GM12878 (cell line): ENCODE data around the gene SNRK. TPM values are rescaled to one million over a fixed set of nuclear protein-coding genes. Genes with fewer than 3 reads are reported as not detected.

Experiments
- ATAC-seq: fragments of 200-7000 bp; cut with Tn5 transposase; 3 replicates; pipeline ENCODE4 v1.9.1; 2020; ENCODE audit warnings: mild to moderate bottlenecking, moderate library complexity
- BruUV-seq: library from RNA; stranded (reverse); fragments of 400-500 nt; replicated peaks from 2 replicates; lab custom pipeline; 2021; lab: Mats Ljungman, UMichigan
- CTCF ChIA-PET: fragments of 300-600 bp; sonication (Branson Sonifier 250); formaldehyde crosslinking; extraction: SDS; loops from one replicate; lab custom pipeline; 2021; ENCODE audit warnings: inconsistent platforms; lab: Yijun Ruan, JAX
- POLR2A ChIA-PET: fragments of 350-600 bp; formaldehyde crosslinking; extraction: SDS; loops from one replicate; lab custom pipeline; 2021; ENCODE audit warnings: inconsistent platforms; lab: Charles Lee
- RAD21 ChIA-PET: fragments of 300-600 bp; sonication (Branson Sonifier 250); formaldehyde crosslinking; loops from one replicate; lab custom pipeline; 2023; ENCODE audit warnings: antibody characterized with exemption; ENCODE audit not compliant: unreplicated experiment; lab: Charles Lee
- SMC1A ChIA-PET: fragments of 300-600 bp; sonication (Branson Sonifier 250); formaldehyde crosslinking; loops from one replicate; lab custom pipeline; 2023; ENCODE audit not compliant: unreplicated experiment, uncharacterized antibody; lab: Charles Lee
- DNase-seq: peaks from one replicate; pipeline ENCODE4 v3.0.0-alpha.2; 2011; ENCODE audit warnings: low read depth, low spot score
- FAIRE-seq: peaks from 3 replicates; lab custom pipeline; 2011; peaks lifted over from hg19 to GRCh38; lab: Jason Lieb, UNC
- H2AFZ ChIP-seq: 2 replicates; pipeline ENCODE4 v1.6.0; 2011; ENCODE audit warnings: low read depth, low read length, control low read depth; ENCODE audit not compliant: control insufficient read depth
- H3K27ac ChIP-seq: 2 replicates; pipeline ENCODE4 v1.5.1; 2011; ENCODE audit warnings: control low read depth; ENCODE audit not compliant: control insufficient read depth, insufficient read depth
- H3K27me3 ChIP-seq, 2 experiments: replicated peaks in 1 of 2; 2 replicates each; pipeline versions ENCODE4 v1.6.0 to v1.6.1; 2011; ENCODE audit warnings: low read length in 1 of 2; ENCODE audit not compliant: control insufficient read depth in 2 of 2, insufficient read depth in 2 of 2
- H3K36me3 ChIP-seq, 2 experiments: 2 replicates each; pipeline ENCODE4 v1.5.1; 2011; ENCODE audit warnings: low read length in 1 of 2; ENCODE audit not compliant: control insufficient read depth in 2 of 2, insufficient read depth in 2 of 2
- H3K4me1 ChIP-seq: 2 replicates; pipeline ENCODE4 v1.6.1; 2011; ENCODE audit warnings: mild to moderate bottlenecking, low read length, moderate library complexity, mixed read lengths; ENCODE audit not compliant: control insufficient read depth, insufficient read depth
- H3K4me2 ChIP-seq: 2 replicates; pipeline ENCODE4 v1.6.0; 2011; ENCODE audit warnings: control low read depth; ENCODE audit not compliant: control insufficient read depth, insufficient read depth
- H3K4me3 ChIP-seq: fragments of 200-600 bp; sonication (generic); 2 replicates; pipeline ENCODE4 v1.5.1; 2016
- H3K79me2 ChIP-seq: 2 replicates; pipeline ENCODE4 v1.6.0; 2011; ENCODE audit warnings: low read length; ENCODE audit not compliant: control insufficient read depth, insufficient read depth
- H3K9ac ChIP-seq: 2 replicates; pipeline ENCODE4 v1.8.0; 2011; ENCODE audit warnings: low read length, control low read depth, mixed read lengths; ENCODE audit not compliant: control insufficient read depth, insufficient read depth
- H3K9me3 ChIP-seq: replicated peaks from 3 replicates; pipeline ENCODE4 v1.5.1; 2011; ENCODE audit warnings: mild to moderate bottlenecking, low read length; ENCODE audit not compliant: control insufficient read depth, insufficient read depth
- H4K20me1 ChIP-seq: 2 replicates; pipeline ENCODE4 v1.6.0; 2011; ENCODE audit not compliant: control insufficient read depth, insufficient read depth
- GABPA ChIP-seq: IDR thresholded peaks from 2 replicates; pipeline ENCODE4 v1.6.1; 2014; ENCODE audit warnings: antibody characterized with exemption, low read depth, mild to moderate bottlenecking, inconsistent platforms
- GATAD2B ChIP-seq: fragments of 450-650 bp; conservative IDR thresholded peaks from 2 replicates; pipeline ENCODE4 v1.6.1; 2017; ENCODE audit warnings: low read depth, mild to moderate bottlenecking, moderate library complexity
- MEF2A ChIP-seq: IDR thresholded peaks from 2 replicates; pipeline ENCODE4 v1.6.1; 2011; ENCODE audit warnings: low read depth, mild to moderate bottlenecking, low read length, moderate library complexity; ENCODE audit not compliant: insufficient read depth
- NR2F1 ChIP-seq: fragments of 450-650 bp; conservative IDR thresholded peaks from 2 replicates; pipeline ENCODE4 v1.6.1; 2017; ENCODE audit warnings: mild to moderate bottlenecking
- PAX5 ChIP-seq: IDR thresholded peaks from 2 replicates; pipeline ENCODE4 v1.6.1; 2011; ENCODE audit warnings: low read depth, low read length, borderline replicate concordance
- RBBP5 ChIP-seq: fragments of 200-600 bp; sonication (generic); conservative IDR thresholded peaks from 2 replicates; pipeline ENCODE4 v1.6.1; 2016
- RELA ChIP-seq: fragments of 450-650 bp; IDR thresholded peaks from 2 replicates; pipeline ENCODE4 v1.8.0; 2014; ENCODE audit warnings: borderline replicate concordance; ENCODE audit not compliant: partially characterized antibody
- SIX5 ChIP-seq: IDR thresholded peaks from 2 replicates; pipeline ENCODE4 v1.6.1; 2011; ENCODE audit warnings: mild to moderate bottlenecking, low read depth, low read length, moderate library complexity; ENCODE audit not compliant: severe bottlenecking
- SP1 ChIP-seq: IDR thresholded peaks from one replicate; pipeline ENCODE4 v1.6.1; 2011; ENCODE audit warnings: low read depth, low read length
- TARDBP ChIP-seq: IDR thresholded peaks from 2 replicates; pipeline ENCODE4 v1.6.1; 2016; ENCODE audit warnings: borderline replicate concordance
- WGBS: methylation state at CpG from one replicate; pipeline ENCODE4 v1.1.6; 2016; ENCODE audit warnings: low lambda C conversion rate; ENCODE audit not compliant: insufficient replicate concordance, insufficient coverage; ENCODE audit errors: missing lambda C conversion rate; 5-methylcytosine and 5-hydroxymethylcytosine counted together
- in situ Hi-C: fragments of 300-500 bp; cut with MboI; formaldehyde crosslinking; loops from 9 replicates; pipeline ENCODE4 v1.14.3; 2018; ENCODE audit warnings: mixed read lengths
- intact Hi-C: fragments of 100-400 bp; cut with micrococcal nuclease; formaldehyde crosslinking; loops from one replicate; pipeline ENCODE4 v1.14.2; 2022; ENCODE audit not compliant: unreplicated experiment
- polyA plus RNA-seq, 11 experiments: library from polyadenylated mRNA; depleted of rRNA in 4 of 11; unstranded in 6 of 11; stranded (reverse) in 5 of 11; fragments of >200 nt; fragmentation: Nextera tagmentation in 4 of 11; fragmentation: Illumina TruSeq in 1 of 11; extraction: Ambion mirVana in 4 of 11; extraction: Trizol in 1 of 11; gene quantifications; 1 replicate in 1 of 11; 2 replicates in 10 of 11; pipeline versions ENCODE4 v1.2.1 to v1.2.3, GENCODE V29; 2011 to 2016; ENCODE audit warnings: inconsistent platforms in 2 of 11, missing spikeins in 2 of 11, low read depth in 1 of 11
- total RNA-seq, 4 experiments: library from RNA; depleted of rRNA in 3 of 4; stranded (reverse); fragments of >200 nt in 3 of 4; fragmentation: Illumina TruSeq in 1 of 4; extraction: Trizol in 1 of 4; gene quantifications; 2 replicates each; pipeline versions ENCODE4 v1.2.1 to v1.2.3, GENCODE V29; 2013 to 2021
- TF ChIP-seq, protein P1 (sequence below): fragments of 450-650 bp; IDR thresholded peaks from 2 replicates; pipeline ENCODE4 v1.6.1; 2018; ENCODE audit warnings: mild to moderate bottlenecking, low read depth, moderate library complexity; ENCODE audit not compliant: partially characterized antibody
- TF ChIP-seq, protein P2 (sequence below): fragments of 450-650 bp; formaldehyde crosslinking; IDR thresholded peaks from 2 replicates; pipeline ENCODE4 v1.4.0; 2022; ENCODE audit warnings: mild to moderate bottlenecking, moderate library complexity
- TF ChIP-seq, protein P3 (sequence below): fragments of 450-650 bp; IDR thresholded peaks from 2 replicates; pipeline ENCODE4 v1.6.1; 2017; ENCODE audit warnings: antibody characterized with exemption, mild to moderate bottlenecking, moderate library complexity
- TF ChIP-seq, protein P4 (sequence below): fragments of 450-650 bp; IDR thresholded peaks from 2 replicates; pipeline ENCODE4 v1.6.1; 2016; ENCODE audit warnings: mild to moderate bottlenecking

Gene SNRK
- total and polyA plus RNA-seq, 10 of the 15 experiments (the other 5 are each of a cell fraction or from before 2014, with no cell fraction given), result 1.6 to 12.1 (median 7.6) TPM

DNA sequence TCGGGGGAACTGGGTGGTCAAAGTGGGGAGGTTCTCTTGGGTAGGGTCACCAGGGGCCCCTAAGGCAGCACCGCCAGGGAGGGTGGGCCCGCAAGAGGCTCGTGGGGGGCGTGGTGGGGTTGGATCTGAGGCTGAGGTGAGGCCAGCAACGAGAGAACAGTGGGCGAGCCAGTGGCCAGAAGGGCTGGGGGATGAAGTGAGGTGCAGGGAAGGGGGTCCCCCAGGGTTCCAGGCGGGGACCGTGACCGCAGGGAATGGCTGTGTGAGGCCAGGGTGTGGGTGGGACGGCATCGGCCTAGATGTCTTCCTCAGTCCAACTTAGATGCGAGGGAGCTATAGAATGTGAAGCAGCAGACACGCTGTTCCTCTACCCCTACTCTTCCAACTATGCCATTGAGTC lies 78.2 kb downstream of the SNRK start:
- Histone ChIP-seq H4K20me1 (0 out of 2 replicates have a peak, but pooled peaks cover 2% of the 10 kb centered on the region), H3K9ac (no peak overlapping the region), H3K27me3 (no peaks in the 10 kb centered on the region), H3K4me1 (no peaks in the 10 kb centered on the region), H3K4me3 (no peak overlapping the region), H3K79me2 (no peaks in the 10 kb centered on the region), H3K27ac (no peak overlapping the region), H3K9me3 (no peaks in the 10 kb centered on the region), H2AFZ (no peak overlapping the region), H3K36me3 (no peaks in the 10 kb centered on the region; a peak in 2 of 4 replicates), H3K4me2 (no peak overlapping the region)
- FAIRE-seq (no peak), ATAC-seq (no peak), DNase-seq (no peak)
- RAD21 ChIA-PET, result no interaction called here
- SMC1A ChIA-PET, result no interaction called here
- intact Hi-C loops (no loop called here), in situ Hi-C loops (no loop called here)
- WGBS, result 61% methylated on average over 14 of the region's 14 CpGs
- BruUV-seq, result no TSS peak
- CTCF ChIA-PET, result no interaction called here
- POLR2A ChIA-PET, result no interaction called here
- no peak for TF ChIP-seq MEF2A
- TF ChIP-seq, protein P1, sequence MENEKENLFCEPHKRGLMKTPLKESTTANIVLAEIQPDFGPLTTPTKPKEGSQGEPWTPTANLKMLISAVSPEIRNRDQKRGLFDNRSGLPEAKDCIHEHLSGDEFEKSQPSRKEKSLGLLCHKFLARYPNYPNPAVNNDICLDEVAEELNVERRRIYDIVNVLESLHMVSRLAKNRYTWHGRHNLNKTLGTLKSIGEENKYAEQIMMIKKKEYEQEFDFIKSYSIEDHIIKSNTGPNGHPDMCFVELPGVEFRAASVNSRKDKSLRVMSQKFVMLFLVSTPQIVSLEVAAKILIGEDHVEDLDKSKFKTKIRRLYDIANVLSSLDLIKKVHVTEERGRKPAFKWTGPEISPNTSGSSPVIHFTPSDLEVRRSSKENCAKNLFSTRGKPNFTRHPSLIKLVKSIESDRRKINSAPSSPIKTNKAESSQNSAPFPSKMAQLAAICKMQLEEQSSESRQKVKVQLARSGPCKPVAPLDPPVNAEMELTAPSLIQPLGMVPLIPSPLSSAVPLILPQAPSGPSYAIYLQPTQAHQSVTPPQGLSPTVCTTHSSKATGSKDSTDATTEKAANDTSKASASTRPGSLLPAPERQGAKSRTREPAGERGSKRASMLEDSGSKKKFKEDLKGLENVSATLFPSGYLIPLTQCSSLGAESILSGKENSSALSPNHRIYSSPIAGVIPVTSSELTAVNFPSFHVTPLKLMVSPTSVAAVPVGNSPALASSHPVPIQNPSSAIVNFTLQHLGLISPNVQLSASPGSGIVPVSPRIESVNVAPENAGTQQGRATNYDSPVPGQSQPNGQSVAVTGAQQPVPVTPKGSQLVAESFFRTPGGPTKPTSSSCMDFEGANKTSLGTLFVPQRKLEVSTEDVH, result no peak
- TF ChIP-seq NR2F1, result no peak
- TF ChIP-seq SIX5, result no peak
- TF ChIP-seq, protein P2, sequence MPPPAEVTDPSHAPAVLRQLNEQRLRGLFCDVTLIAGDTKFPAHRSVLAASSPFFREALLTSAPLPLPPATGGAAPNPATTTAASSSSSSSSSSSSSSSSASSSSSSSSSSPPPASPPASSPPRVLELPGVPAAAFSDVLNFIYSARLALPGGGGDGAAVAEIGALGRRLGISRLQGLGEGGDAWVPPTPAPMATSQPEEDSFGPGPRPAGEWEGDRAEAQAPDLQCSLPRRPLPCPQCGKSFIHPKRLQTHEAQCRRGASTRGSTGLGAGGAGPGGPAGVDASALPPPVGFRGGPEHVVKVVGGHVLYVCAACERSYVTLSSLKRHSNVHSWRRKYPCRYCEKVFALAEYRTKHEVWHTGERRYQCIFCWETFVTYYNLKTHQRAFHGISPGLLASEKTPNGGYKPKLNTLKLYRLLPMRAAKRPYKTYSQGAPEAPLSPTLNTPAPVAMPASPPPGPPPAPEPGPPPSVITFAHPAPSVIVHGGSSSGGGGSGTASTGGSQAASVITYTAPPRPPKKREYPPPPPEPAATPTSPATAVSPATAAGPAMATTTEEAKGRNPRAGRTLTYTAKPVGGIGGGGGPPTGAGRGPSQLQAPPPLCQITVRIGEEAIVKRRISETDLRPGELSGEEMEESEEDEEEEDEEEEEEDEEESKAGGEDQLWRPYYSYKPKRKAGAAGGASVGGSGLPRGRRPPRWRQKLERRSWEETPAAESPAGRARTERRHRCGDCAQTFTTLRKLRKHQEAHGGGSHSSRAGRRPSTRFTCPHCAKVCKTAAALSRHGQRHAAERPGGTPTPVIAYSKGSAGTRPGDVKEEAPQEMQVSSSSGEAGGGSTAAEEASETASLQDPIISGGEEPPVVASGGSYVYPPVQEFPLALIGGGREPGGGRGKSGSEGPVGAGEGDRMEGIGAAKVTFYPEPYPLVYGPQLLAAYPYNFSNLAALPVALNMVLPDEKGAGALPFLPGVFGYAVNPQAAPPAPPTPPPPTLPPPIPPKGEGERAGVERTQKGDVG (CRISPR knock-in tag), result no peak
- TF ChIP-seq PAX5, result no peak
- TF ChIP-seq GABPA, result no peak
- no peak for TF ChIP-seq SP1
- TF ChIP-seq, protein P3, sequence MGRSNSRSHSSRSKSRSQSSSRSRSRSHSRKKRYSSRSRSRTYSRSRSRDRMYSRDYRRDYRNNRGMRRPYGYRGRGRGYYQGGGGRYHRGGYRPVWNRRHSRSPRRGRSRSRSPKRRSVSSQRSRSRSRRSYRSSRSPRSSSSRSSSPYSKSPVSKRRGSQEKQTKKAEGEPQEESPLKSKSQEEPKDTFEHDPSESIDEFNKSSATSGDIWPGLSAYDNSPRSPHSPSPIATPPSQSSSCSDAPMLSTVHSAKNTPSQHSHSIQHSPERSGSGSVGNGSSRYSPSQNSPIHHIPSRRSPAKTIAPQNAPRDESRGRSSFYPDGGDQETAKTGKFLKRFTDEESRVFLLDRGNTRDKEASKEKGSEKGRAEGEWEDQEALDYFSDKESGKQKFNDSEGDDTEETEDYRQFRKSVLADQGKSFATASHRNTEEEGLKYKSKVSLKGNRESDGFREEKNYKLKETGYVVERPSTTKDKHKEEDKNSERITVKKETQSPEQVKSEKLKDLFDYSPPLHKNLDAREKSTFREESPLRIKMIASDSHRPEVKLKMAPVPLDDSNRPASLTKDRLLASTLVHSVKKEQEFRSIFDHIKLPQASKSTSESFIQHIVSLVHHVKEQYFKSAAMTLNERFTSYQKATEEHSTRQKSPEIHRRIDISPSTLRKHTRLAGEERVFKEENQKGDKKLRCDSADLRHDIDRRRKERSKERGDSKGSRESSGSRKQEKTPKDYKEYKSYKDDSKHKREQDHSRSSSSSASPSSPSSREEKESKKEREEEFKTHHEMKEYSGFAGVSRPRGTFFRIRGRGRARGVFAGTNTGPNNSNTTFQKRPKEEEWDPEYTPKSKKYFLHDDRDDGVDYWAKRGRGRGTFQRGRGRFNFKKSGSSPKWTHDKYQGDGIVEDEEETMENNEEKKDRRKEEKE, result no peak
- TF ChIP-seq GATAD2B, result no peak
- no peak for TF ChIP-seq TARDBP
- TF ChIP-seq RELA, result no peak
- TF ChIP-seq, protein P4, sequence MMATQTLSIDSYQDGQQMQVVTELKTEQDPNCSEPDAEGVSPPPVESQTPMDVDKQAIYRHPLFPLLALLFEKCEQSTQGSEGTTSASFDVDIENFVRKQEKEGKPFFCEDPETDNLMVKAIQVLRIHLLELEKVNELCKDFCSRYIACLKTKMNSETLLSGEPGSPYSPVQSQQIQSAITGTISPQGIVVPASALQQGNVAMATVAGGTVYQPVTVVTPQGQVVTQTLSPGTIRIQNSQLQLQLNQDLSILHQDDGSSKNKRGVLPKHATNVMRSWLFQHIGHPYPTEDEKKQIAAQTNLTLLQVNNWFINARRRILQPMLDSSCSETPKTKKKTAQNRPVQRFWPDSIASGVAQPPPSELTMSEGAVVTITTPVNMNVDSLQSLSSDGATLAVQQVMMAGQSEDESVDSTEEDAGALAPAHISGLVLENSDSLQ, result no peak
- TF ChIP-seq RBBP5, result no peak
